VCaP (cell line): ENCODE data around the gene NRG4.
A peak's percentile ranks its signal among the peaks of the same experiment; 100 is the strongest.
"Not testable (repeated sequence)": the region's sequence is repeated elsewhere in the genome, so short reads cannot be mapped to it uniquely, and the experiment has no call there.

Source experiments
- H3K27ac ChIP-seq: fragments of 450-650 bp; 2 replicates; pipeline ENCODE4 v1.5.1; 2017
- TF ChIP-seq, protein P1 (sequence below): fragments of 450-650 bp; conservative IDR thresholded peaks from 2 replicates; pipeline ENCODE4 v1.5.1; 2017; ENCODE audit warnings: mild to moderate bottlenecking, moderate library complexity

NRG4 gene

DNA sequence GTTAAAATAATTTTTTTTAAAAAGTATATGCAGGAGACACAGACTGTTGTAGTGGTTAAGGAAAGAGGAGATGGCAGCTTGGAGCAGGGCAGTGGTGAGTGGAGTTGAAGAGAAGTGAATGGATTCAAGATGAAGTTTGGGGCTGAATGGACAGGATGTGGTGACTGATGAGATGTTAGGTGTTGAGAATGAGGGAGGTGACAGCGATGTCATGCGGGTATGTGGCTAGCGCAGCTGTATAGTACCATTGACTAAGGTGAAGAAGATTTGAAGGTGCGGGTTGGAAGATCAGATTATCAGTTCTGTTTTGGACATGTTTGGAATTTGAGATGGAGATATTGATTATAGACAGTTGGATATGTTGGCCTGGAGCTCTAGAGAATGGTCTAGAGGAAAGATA, 88.5 kb downstream of the NRG4 start:
- no peak overlapping the region for H3K27ac ChIP-seq
- TF ChIP-seq, protein P1, sequence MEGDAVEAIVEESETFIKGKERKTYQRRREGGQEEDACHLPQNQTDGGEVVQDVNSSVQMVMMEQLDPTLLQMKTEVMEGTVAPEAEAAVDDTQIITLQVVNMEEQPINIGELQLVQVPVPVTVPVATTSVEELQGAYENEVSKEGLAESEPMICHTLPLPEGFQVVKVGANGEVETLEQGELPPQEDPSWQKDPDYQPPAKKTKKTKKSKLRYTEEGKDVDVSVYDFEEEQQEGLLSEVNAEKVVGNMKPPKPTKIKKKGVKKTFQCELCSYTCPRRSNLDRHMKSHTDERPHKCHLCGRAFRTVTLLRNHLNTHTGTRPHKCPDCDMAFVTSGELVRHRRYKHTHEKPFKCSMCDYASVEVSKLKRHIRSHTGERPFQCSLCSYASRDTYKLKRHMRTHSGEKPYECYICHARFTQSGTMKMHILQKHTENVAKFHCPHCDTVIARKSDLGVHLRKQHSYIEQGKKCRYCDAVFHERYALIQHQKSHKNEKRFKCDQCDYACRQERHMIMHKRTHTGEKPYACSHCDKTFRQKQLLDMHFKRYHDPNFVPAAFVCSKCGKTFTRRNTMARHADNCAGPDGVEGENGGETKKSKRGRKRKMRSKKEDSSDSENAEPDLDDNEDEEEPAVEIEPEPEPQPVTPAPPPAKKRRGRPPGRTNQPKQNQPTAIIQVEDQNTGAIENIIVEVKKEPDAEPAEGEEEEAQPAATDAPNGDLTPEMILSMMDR, result no peak

DNA sequence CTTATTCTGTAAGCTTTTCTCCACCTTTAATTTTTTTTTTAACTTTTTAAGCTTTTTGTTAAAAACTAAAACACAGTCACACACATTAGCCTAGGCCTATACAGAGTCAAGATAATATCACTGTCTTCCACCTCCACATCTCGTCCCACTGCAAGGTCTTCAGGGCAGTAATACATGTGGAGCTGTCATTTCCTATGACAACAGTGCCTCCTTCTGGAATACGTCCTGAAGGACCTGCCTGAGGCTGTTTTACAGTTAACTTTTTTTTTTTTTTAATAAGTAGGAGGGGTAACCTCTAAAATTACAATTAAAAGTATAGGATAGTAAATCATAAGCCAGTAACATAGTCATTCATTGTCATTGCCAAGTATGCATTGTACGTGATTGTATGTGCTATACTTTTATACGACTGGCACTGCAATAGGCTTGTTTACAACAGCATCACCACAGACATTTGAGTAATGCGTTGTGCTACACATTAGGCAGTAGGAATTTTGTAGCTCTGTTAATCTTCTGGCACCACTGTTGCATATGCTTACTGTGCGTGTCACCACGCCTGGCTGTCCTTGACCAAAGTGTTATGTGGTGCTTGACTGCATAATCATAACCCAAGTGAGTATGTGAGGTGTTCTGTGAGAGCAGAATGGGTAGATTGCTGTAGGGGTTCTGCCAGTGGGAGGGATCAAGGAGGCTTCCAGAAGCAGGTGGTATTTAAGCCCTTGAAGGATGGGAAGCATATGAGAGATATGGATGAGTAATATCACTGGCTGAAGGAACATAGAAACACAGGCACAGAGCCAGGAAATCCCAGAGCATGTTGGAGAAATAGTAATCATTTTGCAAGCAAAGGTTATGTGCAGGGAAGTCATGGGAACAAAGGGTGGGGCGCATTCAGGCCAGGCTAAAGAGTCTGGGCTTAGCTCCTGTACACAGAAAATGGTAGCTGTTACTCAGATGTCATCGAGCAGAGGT, 90.2 kb downstream of the NRG4 start:
- H3K27ac ChIP-seq, result no peak overlapping the region
- TF ChIP-seq, protein P1, result peak; percentile 78

DNA sequence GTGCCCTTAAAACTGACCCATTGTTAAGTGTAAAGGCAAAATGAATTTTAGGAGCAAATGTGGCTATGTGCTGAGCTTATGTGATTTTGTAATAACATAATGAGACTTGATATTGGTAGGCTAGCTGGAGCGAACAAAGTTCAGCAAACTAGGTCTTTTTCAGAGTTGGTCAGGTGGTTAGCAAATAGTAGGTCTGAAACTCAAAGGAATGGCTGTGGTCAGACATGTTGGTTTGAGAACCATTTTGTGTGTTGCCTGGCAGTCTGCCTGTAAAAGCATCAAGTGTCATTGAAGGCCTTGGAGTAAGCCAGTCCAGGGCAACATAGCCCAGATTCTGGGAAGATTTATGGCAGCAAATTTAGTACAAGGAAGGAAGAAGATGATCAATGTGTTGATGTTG, 92.1 kb downstream of the NRG4 start:
- no peak overlapping the region for H3K27ac ChIP-seq
- TF ChIP-seq, protein P1, result no peak

DNA sequence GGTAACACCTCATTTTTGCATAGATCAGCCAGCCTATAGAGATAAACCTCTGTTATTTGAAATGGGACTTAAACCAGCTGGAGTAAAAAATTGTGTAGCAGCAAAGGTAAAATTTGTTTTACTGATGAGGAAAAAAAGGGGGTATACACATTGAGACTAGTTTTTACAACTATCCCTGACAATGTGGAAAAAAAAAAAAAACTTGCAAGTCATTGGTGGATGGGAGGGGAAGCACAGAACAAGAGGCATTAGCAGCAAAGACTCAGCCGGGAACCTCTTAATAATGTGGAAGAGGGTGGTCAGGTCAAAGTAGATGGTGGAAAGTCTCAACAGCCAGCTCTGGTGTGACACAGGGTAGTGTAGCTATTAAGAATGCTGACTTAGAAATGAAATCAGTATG, 94.1 kb downstream of the NRG4 start:
- no peak overlapping the region for H3K27ac ChIP-seq
- TF ChIP-seq, protein P1, result no peak

DNA sequence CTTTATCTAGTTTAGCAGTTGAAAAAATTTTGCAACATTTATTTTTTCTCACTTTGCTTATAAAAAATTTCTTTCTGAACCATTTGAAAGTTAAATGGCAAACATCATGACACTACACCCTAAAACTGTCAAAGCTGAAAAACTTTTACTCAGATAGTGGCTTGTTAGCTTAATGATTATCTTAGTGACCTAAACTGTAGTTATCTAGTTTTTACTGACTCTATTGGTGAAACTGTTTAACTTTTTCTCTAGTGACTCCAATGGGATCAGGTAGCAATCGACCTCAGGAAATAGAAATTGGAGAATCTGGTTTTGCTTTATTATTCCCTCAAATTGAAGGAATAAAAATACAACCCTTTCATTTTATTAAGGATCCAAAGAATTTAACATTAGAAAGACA, 95.2 kb downstream of the NRG4 start:
- TF ChIP-seq, protein P1, result no peak
- H3K27ac ChIP-seq, result no peak overlapping the region

DNA sequence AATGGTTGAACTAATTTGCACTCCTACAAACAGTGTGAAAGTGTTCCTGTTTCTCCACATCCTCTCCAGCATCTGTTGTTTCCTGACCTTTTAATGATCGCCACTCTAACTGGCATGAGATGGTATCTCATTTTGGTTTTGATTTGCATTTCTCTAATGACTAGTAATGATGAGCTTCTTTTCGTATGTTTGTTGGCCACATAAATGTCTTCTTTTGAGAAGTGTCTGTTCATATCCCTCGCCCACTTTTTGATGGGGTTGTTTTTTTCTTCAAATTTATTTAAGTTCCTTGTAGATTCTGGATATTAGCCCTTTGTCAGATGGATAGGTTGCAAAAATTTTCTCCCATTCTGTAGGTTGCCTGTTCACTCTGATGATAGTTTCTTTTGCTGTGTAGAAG, 101.9 kb downstream of the NRG4 start:
- not testable (repeated sequence) for H3K27ac ChIP-seq

DNA sequence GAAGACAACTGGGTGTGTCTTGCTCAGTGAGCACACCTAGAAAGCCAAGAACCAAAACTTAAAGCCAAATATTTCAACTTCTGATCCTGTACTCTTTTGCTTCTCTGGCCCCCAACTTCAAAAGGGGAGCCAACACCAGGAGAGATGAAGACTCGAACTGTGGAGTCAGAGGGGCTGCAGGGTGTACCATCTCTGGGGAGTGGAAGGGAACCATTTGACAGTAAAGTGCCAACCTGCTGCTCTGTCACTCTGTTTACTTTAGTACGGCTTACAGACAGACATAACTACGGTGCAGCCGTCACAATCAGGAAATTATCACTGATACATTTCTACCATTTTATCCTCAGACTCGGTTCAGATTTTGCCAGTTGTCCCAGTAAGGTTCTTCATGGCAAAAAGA, 107.0 kb downstream of the NRG4 start:
- peak overlapping the region; percentile 92 for H3K27ac ChIP-seq
- TF ChIP-seq, protein P1, result no peak
